K562 (cell line): Measurements from ENCODE around the gene SLC22A3. TPM values are rescaled to one million over a fixed set of nuclear protein-coding genes. Genes with fewer than 3 reads are reported as not detected.

ENCODE experiments used
- ATAC-seq: fragments of 200-7000 bp; cut with Tn5 transposase; 3 replicates; pipeline ENCODE4 v1.9.1; 2020; ENCODE audit warnings: moderate library complexity
- BruUV-seq: library from RNA; stranded (reverse); fragments of 400-500 nt; replicated peaks from 2 replicates; lab custom pipeline; 2021; lab: Mats Ljungman, UMichigan
- CTCF ChIA-PET: fragments of 300-600 bp; formaldehyde crosslinking; extraction: SDS; loops from one replicate; lab custom pipeline; 2021; ENCODE audit warnings: low intra/inter-chr PET ratio; lab: Yijun Ruan, JAX
- POLR2A ChIA-PET: fragments of 300-600, 350-650 bp; sonication (Branson Sonifier 250); formaldehyde crosslinking; extraction: SDS; loops from one replicate; lab custom pipeline; 2021; ENCODE audit warnings: antibody characterized with exemption, inconsistent platforms; lab: Yijun Ruan, JAX
- DNase-seq, 4 experiments: peaks; one replicate each; pipeline versions ENCODE4 v3.0.0 to v3.0.0-alpha.2; 2011 to 2018; ENCODE audit warnings: low spot score in 3 of 4, mixed read lengths in 3 of 4; ENCODE audit errors: extremely low read depth in 1 of 4
- FAIRE-seq: peaks from 2 replicates; lab custom pipeline; 2011; peaks lifted over from hg19 to GRCh38; lab: Jason Lieb, UNC
- H2AFZ ChIP-seq: 2 replicates; pipeline ENCODE4 v1.6.0; 2011; ENCODE audit warnings: low read depth, low read length, control low read depth, inconsistent platforms
- H3K27ac ChIP-seq: fragments of 200-600 bp; 3 replicates; pipeline ENCODE4 v1.8.0; 2011; ENCODE audit warnings: low read depth, mild to moderate bottlenecking, control low read depth, inconsistent platforms, low read length, moderate library complexity, mixed read lengths; ENCODE audit errors: extremely low read depth
- H3K27me3 ChIP-seq, 2 experiments: fragments of 300-600 bp in 1 of 2; 2 replicates in 1 of 2; 3 replicates in 1 of 2; pipeline versions ENCODE4 v1.6.0 to v1.8.0; 2011; ENCODE audit warnings: inconsistent platforms in 2 of 2, low read length in 2 of 2, mild to moderate bottlenecking in 1 of 2, mixed read lengths in 1 of 2, moderate library complexity in 1 of 2; ENCODE audit not compliant: control insufficient read depth in 2 of 2, insufficient read depth in 2 of 2
- H3K36me3 ChIP-seq: fragments of 300-600 bp; 3 replicates; pipeline ENCODE4 v1.8.0; 2011; ENCODE audit warnings: mild to moderate bottlenecking, low read length, inconsistent platforms; ENCODE audit not compliant: control insufficient read depth, insufficient read depth
- H3K4me1 ChIP-seq, 2 experiments: fragments of 200-600 bp in 1 of 2; replicated peaks in 1 of 2; 2 replicates in 1 of 2; 3 replicates in 1 of 2; pipeline versions ENCODE4 v1.5.1 to v1.8.0; 2011; ENCODE audit warnings: inconsistent platforms in 2 of 2, low read length in 2 of 2, mild to moderate bottlenecking in 1 of 2, mixed read lengths in 1 of 2, moderate library complexity in 1 of 2; ENCODE audit not compliant: control insufficient read depth in 2 of 2, insufficient read depth in 2 of 2
- H3K4me2 ChIP-seq: 2 replicates; pipeline ENCODE4 v1.6.1; 2011; ENCODE audit warnings: low read length, control low read depth, inconsistent platforms, mixed read lengths; ENCODE audit not compliant: insufficient read depth
- H3K4me3 ChIP-seq: fragments of 200-600 bp; sonication (generic), shearing (Covaris generic); 2 replicates; pipeline ENCODE4 v1.5.1; 2016; ENCODE audit warnings: control low read depth, inconsistent platforms
- H3K79me2 ChIP-seq: fragments of 200-600 bp; 3 replicates; pipeline ENCODE4 v1.8.0; 2011; ENCODE audit warnings: low read length, inconsistent platforms; ENCODE audit not compliant: control insufficient read depth, insufficient read depth
- H3K9ac ChIP-seq, 2 experiments: 2 replicates each; pipeline versions ENCODE4 v1.6.0 to v1.6.1; 2011; ENCODE audit warnings: low read depth in 2 of 2, low read length in 2 of 2, control low read depth in 1 of 2, inconsistent platforms in 1 of 2, mild to moderate bottlenecking in 1 of 2, mixed read lengths in 1 of 2; ENCODE audit not compliant: insufficient read depth in 1 of 2
- H3K9me1 ChIP-seq: one replicate; pipeline ENCODE4 v1.6.0; 2011; ENCODE audit warnings: inconsistent platforms, mild to moderate bottlenecking, low read length, moderate library complexity; ENCODE audit not compliant: control insufficient read depth, insufficient read depth
- H3K9me3 ChIP-seq: replicated peaks from 2 replicates; pipeline ENCODE4 v1.5.1; 2011; ENCODE audit warnings: low read depth, low read length, inconsistent platforms; ENCODE audit not compliant: control insufficient read depth, insufficient read depth
- H4K20me1 ChIP-seq: replicated peaks from 2 replicates; pipeline ENCODE4 v1.6.1; 2011; ENCODE audit warnings: low read length, inconsistent platforms, mixed read lengths; ENCODE audit not compliant: control insufficient read depth, insufficient read depth
- DEAF1 ChIP-seq: fragments of 450-650 bp; formaldehyde crosslinking; IDR thresholded peaks from 2 replicates; pipeline ENCODE4 v1.4.0; 2020; ENCODE audit warnings: mild to moderate bottlenecking, moderate library complexity
- EGR1 ChIP-seq: fragments of 450-650 bp; conservative IDR thresholded peaks from 2 replicates; pipeline ENCODE4 v1.6.1; 2017; ENCODE audit warnings: mild to moderate bottlenecking
- ETS2 ChIP-seq: IDR thresholded peaks from 2 replicates; pipeline ENCODE4 v1.6.1; 2016; ENCODE audit warnings: borderline replicate concordance, missing genetic modification characterization, mild to moderate bottlenecking, moderate library complexity, missing compliant biosample characterization; ENCODE audit not compliant: poor library complexity, severe bottlenecking
- FOXP1 ChIP-seq: sonication (generic); formaldehyde crosslinking; IDR thresholded peaks from 2 replicates; pipeline ENCODE4 v1.8.0; 2022; ENCODE audit warnings: mild to moderate bottlenecking, missing genetic modification reagents
- HSF4 ChIP-seq: fragments of 250-450 bp; sonication (Bioruptor Pico); IDR thresholded peaks from 2 replicates; pipeline ENCODE4 v2.1.2; 2022; ENCODE audit warnings: mild to moderate bottlenecking, moderate library complexity, borderline replicate concordance
- LEF1 ChIP-seq: fragments of 450-650 bp; IDR thresholded peaks from 2 replicates; pipeline ENCODE4 v1.6.1; 2016; ENCODE audit warnings: mild to moderate bottlenecking
- MAZ ChIP-seq, 2 experiments: fragments of 450-650 bp in 1 of 2; sonication (generic) in 1 of 2; formaldehyde crosslinking; IDR thresholded peaks in 1 of 2; conservative IDR thresholded peaks in 1 of 2; 2 replicates each; pipeline versions ENCODE4 v1.4.0 to v1.5.0; 2020; ENCODE audit warnings: mild to moderate bottlenecking in 1 of 2, missing genetic modification reagents in 1 of 2
- NFE2L1 ChIP-seq: fragments of 450-650 bp; IDR thresholded peaks from 2 replicates; pipeline ENCODE4 v1.6.1; 2016; ENCODE audit warnings: missing genetic modification characterization, low read depth, mild to moderate bottlenecking, missing compliant biosample characterization, moderate library complexity, borderline replicate concordance
- PRPF4 ChIP-seq: fragments of 200-400 bp; formaldehyde crosslinking; IDR thresholded peaks from one replicate; pipeline ENCODE4 v1.6.1; 2017; ENCODE audit warnings: low read length, low read depth, mild to moderate bottlenecking; ENCODE audit not compliant: insufficient read depth, poor library complexity, severe bottlenecking
- RAD51 ChIP-seq: fragments of 450-650 bp; IDR thresholded peaks from 2 replicates; pipeline ENCODE4 v1.7.1; 2016; ENCODE audit warnings: low read depth, mild to moderate bottlenecking, borderline replicate concordance
- STAG1 ChIP-seq: sonication (generic); formaldehyde crosslinking; IDR thresholded peaks from 2 replicates; pipeline ENCODE4 v1.5.0; 2020; ENCODE audit warnings: missing genetic modification reagents, borderline replicate concordance
- TAF7 ChIP-seq: fragments of 450-650 bp; IDR thresholded peaks from 2 replicates; pipeline ENCODE4 v1.6.1; 2016; ENCODE audit warnings: missing genetic modification characterization, missing compliant biosample characterization
- TCF3 ChIP-seq: sonication (generic); formaldehyde crosslinking; IDR thresholded peaks from 2 replicates; pipeline ENCODE4 v1.4.0; 2020; ENCODE audit warnings: mild to moderate bottlenecking, missing genetic modification reagents
- U2AF1 ChIP-seq: fragments of 200-400 bp; formaldehyde crosslinking; optimal IDR thresholded peaks from 2 replicates; pipeline ENCODE3; 2017; ENCODE audit warnings: mild to moderate bottlenecking, low read depth, low read length, moderate library complexity
- WHSC1 ChIP-seq: IDR thresholded peaks from one replicate; pipeline ENCODE4 v1.6.1; 2012; ENCODE audit warnings: low read length, control low read depth, inconsistent platforms
- ZNF699 ChIP-seq: fragments of 250-450 bp; sonication (Bioruptor Pico); IDR thresholded peaks from 2 replicates; pipeline ENCODE4 v1.8.0; 2021; ENCODE audit warnings: mild to moderate bottlenecking, moderate library complexity; ENCODE audit not compliant: insufficient replicate concordance
- WGBS: fragments of 100-300 bp; shearing (Covaris generic); methylation state at CpG from one replicate; pipeline ENCODE4 v1.1.6; 2016; ENCODE audit warnings: low coverage, mixed read lengths; ENCODE audit not compliant: insufficient coverage; ENCODE audit errors: missing lambda C conversion rate; 5-methylcytosine and 5-hydroxymethylcytosine counted together
- in situ Hi-C: fragments of 300-500 bp; cut with MboI; formaldehyde crosslinking; loops from 4 replicates; pipeline ENCODE4 v1.15.0; 2018; ENCODE audit warnings: inconsistent platforms, mixed read lengths
- intact Hi-C: fragments of 100-400 bp; cut with micrococcal nuclease; formaldehyde crosslinking; loops from 2 replicates; pipeline ENCODE4 v1.14.2; 2022
- polyA plus RNA-seq, 8 experiments: library from polyadenylated mRNA; depleted of rRNA in 4 of 8; stranded (reverse) in 5 of 8; unstranded in 3 of 8; fragments of >200 nt; fragmentation: Nextera tagmentation in 2 of 8; fragmentation: Illumina TruSeq in 1 of 8; extraction: Ambion mirVana in 2 of 8; extraction: Trizol in 1 of 8; gene quantifications; 2 replicates each; pipeline versions ENCODE4 v1.2.1 to v1.2.3, GENCODE V29; 2011 to 2014; ENCODE audit warnings: inconsistent platforms in 1 of 8, missing spikeins in 1 of 8
- total RNA-seq, 7 experiments: library from RNA; depleted of rRNA in 6 of 7; stranded (reverse); fragments of >200 nt in 6 of 7; fragmentation: Illumina TruSeq in 2 of 7; extraction: Trizol in 2 of 7; gene quantifications; 2 replicates each; pipeline versions ENCODE4 v1.2.1 to v1.2.3, GENCODE V29; 2011 to 2021; ENCODE audit warnings: low replicate concordance in 1 of 7
- TF ChIP-seq, protein P1 (sequence below): sonication (generic); formaldehyde crosslinking; IDR thresholded peaks from 2 replicates; pipeline ENCODE4 v1.8.0; 2022; ENCODE audit warnings: missing genetic modification reagents, mild to moderate bottlenecking, moderate library complexity, borderline replicate concordance

SLC22A3 gene
- total and polyA plus RNA-seq, 9 of the 15 experiments (the other 6 are each of a cell fraction or from before 2014, with no cell fraction given), result not detected

GRCh38 chr6:160395187-160395586, 47.0 kb downstream of the SLC22A3 start:
- Histone ChIP-seq H2AFZ (no peak overlapping the region), H3K79me2 (no peaks in the 10 kb centered on the region), H3K4me3 (no peak overlapping the region), H4K20me1 (no peaks in the 10 kb centered on the region), H3K9me1 (no peaks in the 10 kb centered on the region), H3K36me3 (no peaks in the 10 kb centered on the region), H3K9ac (no peak overlapping the region), H3K27me3 (peaks cover 0 to 4% of the 10 kb centered on the region in 2 experiments; a peak in 1 of 5 replicates), H3K9me3 (no peaks in the 10 kb centered on the region), H3K27ac (no peak overlapping the region), H3K4me2 (no peak overlapping the region), H3K4me1 (no peaks in the 10 kb centered on the region)
- no TSS peak for BruUV-seq
- no peak for FAIRE-seq
- DNase-seq, result no peak
- no peak for TF ChIP-seq FOXP1 (CRISPR knock-in tag)
- no peak for TF ChIP-seq HSF4 (CRISPR knock-in tag)
- no peak for TF ChIP-seq NFE2L1 (tag)
- no peak for TF ChIP-seq DEAF1 (CRISPR knock-in tag)
- TF ChIP-seq TCF3 (CRISPR knock-in tag), result no peak
- TF ChIP-seq WHSC1, result no peak
- no peak for TF ChIP-seq STAG1
- no peak for TF ChIP-seq U2AF1
- no peak for TF ChIP-seq TAF7 (tag)
- TF ChIP-seq RAD51, result no peak
- TF ChIP-seq, protein P1, sequence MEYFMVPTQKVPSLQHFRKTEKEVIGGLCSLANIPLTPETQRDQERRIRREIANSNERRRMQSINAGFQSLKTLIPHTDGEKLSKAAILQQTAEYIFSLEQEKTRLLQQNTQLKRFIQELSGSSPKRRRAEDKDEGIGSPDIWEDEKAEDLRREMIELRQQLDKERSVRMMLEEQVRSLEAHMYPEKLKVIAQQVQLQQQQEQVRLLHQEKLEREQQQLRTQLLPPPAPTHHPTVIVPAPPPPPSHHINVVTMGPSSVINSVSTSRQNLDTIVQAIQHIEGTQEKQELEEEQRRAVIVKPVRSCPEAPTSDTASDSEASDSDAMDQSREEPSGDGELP (CRISPR knock-in tag), result no peak
- no peak for TF ChIP-seq ETS2 (tag)
- TF ChIP-seq ZNF699 (CRISPR knock-in tag), result no peak
- no peak for TF ChIP-seq MAZ (CRISPR knock-in tag; conservative IDR thresholded peaks at IDR 0.05 in 1 of 2, IDR thresholded peaks at IDR 0.05 in 1 of 2)
- no peak for TF ChIP-seq PRPF4
- TF ChIP-seq EGR1, result no peak
- TF ChIP-seq LEF1, result no peak
- POLR2A ChIA-PET, result no interaction called here
- WGBS, result 21% methylated on average over 3 of the region's 3 CpGs
- CTCF ChIA-PET, result no interaction called here
- in situ Hi-C loops, result no loop called here
- intact Hi-C loops, result no loop called here
- ATAC-seq, result no peak
